MM.1S (cell line): ENCODE measurements around the gene AQP3.

Experiments
- CTCF ChIP-seq: fragments of 300-600 bp; sonication (generic); IDR thresholded peaks from 2 replicates; pipeline ENCODE4 v1.5.1; 2016; ENCODE audit warnings: antibody characterized with exemption, low read length, mixed read lengths
- EZH2 ChIP-seq: fragments of 300-600 bp; sonication (generic); optimal IDR thresholded peaks from 2 replicates; pipeline ENCODE3; 2017; ENCODE audit warnings: low read depth, mild to moderate bottlenecking, antibody characterized with exemption, low read length, mixed read lengths

- no peak for TF ChIP-seq EZH2
- no peak for TF ChIP-seq CTCF
Measured at GRCh38 chr9:33453999-33454660, 6.7 kb upstream of the AQP3 start.
